Fibroblast of villous mesenchyme (primary cell): ENCODE results near the gene GPX2. TPM values are rescaled to one million over a fixed set of nuclear protein-coding genes. Genes with fewer than 3 reads are reported as not detected.
A peak's percentile ranks its signal among the peaks of the same experiment; 100 is the strongest.
"Not testable (repeated sequence)": the region's sequence is repeated elsewhere in the genome, so short reads cannot be mapped to it uniquely, and the experiment has no call there.

Source experiments
- DNase-seq: peaks from one replicate; pipeline ENCODE4 v3.0.0-alpha.2; 2010; ENCODE audit warnings: low read depth
- H3K4me3 ChIP-seq: 2 replicates; pipeline ENCODE4 v1.5.1; 2011; ENCODE audit warnings: low read depth, mild to moderate bottlenecking, low read length
- total RNA-seq: library from RNA; depleted of rRNA; stranded (reverse); fragments of >200 nt; gene quantifications from 2 replicates; pipeline ENCODE4 v1.2.3, GENCODE V29; 2012
- TF ChIP-seq, protein P1 (sequence below): IDR thresholded peaks from 2 replicates; pipeline ENCODE4 v1.5.1; 2012; ENCODE audit warnings: low read depth, mild to moderate bottlenecking, low read length; ENCODE audit not compliant: insufficient read depth

Gene GPX2
- total RNA-seq, 1 donor, result not detected

DNA sequence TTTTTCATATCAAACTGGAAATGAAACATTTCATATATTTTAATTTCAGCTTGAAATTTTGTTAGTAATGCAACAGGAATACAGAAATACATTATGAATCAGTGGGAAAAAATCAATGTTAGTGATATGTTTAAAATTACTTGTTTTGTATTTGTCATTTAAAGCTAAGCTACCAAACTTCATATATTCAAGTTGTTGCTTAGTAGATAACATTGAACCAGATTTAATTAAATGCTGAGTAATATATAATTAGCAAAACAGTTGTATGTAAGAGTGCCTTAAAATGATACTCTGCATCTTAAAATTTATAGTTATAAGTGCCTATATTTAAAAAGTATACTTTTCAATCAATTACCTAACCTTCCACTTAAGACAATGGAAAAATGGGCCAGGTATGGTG is 23.3 kb downstream of the GPX2 start:
- DNase-seq, result no peak
- TF ChIP-seq, protein P1, sequence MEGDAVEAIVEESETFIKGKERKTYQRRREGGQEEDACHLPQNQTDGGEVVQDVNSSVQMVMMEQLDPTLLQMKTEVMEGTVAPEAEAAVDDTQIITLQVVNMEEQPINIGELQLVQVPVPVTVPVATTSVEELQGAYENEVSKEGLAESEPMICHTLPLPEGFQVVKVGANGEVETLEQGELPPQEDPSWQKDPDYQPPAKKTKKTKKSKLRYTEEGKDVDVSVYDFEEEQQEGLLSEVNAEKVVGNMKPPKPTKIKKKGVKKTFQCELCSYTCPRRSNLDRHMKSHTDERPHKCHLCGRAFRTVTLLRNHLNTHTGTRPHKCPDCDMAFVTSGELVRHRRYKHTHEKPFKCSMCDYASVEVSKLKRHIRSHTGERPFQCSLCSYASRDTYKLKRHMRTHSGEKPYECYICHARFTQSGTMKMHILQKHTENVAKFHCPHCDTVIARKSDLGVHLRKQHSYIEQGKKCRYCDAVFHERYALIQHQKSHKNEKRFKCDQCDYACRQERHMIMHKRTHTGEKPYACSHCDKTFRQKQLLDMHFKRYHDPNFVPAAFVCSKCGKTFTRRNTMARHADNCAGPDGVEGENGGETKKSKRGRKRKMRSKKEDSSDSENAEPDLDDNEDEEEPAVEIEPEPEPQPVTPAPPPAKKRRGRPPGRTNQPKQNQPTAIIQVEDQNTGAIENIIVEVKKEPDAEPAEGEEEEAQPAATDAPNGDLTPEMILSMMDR, result no peak
- H3K4me3 ChIP-seq, result no peak overlapping the region

DNA sequence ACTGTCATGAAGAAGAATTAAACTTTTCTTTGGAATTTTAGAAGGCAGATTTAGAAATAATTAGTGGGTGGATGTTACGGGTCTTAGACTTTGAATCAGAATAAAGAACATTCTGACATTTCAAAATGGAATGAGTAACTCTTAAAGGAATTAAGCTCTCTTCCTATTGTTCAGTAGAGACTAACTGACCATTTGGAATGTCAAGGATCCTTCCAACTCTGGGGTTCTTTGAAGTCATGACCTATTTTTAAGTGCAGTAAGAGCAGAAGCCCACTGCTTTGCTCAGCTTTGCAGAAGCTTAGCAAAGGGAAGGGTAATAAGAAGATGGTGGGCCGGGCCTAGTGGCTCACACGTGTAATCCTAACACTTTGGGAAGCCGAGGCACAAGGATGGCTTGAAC is 24.3 kb downstream of the GPX2 start:
- no peak overlapping the region for H3K4me3 ChIP-seq
- TF ChIP-seq, protein P1, result no peak
- DNase-seq, result no peak

DNA sequence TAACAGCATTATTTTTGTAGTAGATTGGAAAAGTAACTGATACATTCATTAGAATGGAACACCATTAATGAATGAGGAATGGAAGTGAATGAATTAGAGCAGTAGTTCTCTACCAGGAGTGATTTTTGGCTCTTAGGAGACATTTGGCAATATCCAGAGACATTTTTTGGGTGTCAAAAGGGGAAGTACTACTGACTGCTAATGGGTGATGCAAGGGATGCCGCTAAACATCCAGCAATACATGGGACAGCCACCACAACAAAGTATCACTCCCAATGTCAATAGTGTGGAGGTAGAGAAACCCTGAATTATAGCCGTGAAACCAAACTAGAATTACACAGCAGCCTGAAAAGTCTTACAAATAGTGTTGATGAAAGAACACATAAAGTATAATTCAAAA is 26.7 kb downstream of the GPX2 start:
- DNase-seq, result peak; percentile 6
- no peak overlapping the region for H3K4me3 ChIP-seq

DNA sequence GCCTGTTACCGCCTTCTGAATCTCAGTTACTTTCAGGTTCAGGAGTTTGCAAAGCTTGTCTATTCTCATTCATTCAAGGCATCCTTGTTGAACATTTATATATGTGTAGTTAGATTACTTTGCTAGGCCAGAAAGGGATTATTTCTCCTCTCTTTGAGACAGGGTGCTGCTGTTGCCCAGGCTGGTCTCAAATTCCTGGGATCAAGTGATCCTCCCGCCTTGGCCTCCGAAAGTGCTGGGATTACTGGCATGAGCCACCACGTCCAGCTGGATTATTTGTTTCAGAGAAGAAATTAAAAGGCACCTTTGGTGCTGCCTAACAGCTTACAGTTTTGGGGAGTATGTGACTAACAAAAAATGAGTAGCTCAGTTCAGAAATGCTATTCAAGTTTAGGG is 27.5 kb downstream of the GPX2 start:
- TF ChIP-seq, protein P1, result no peak
- peak overlapping the region; percentile 90 for H3K4me3 ChIP-seq
- no peak for DNase-seq

More for the DNA sequence above, 26.7 kb downstream of the GPX2 start:
- TF ChIP-seq, protein P1, result no peak

DNA sequence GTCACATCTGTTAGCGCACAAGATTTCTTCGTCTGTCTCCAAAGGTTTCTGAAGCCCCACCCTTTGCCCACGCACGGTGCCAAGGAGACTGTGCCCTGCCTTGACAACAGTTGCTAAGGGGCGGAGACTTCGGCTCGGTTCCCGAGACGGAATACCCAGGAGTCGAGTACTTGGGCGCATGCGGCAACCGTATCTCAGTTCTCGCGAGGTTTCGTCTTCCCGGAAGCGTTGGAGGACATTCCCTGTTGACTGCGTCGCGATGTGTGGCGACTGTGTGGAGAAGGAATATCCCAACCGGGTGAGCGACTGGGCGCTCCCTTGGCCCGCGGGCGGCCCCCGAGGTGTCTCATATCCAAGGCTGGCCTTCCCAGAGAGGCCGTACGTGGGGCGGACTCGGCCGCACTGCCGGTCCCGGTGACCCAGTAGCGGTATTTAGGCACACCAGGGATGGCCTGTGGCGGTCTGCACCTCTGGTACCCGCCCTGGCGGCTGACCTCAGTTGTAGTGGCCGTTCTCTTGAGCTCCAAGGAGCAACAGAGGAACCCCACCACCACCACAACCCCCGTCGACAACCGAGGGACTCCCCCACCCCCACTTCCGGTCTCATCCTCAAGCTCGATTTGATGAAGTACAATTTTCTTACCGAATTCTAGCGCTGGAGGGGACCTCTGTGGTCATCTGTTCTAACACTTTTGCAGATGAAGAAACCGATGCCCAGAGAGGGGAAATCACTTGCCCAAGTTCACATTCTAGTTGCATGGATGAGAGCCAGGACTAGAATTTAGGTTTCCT is 28.1 kb downstream of the GPX2 start, which contains the start of gene CHURC1:
Gene CHURC1 (plus strand): TSS at position 219 of the 792 bp plus-strand sequence. CDS start 41 bp downstream, at position 260.
- TF ChIP-seq, protein P1, result no peak
- peak; percentile 98 for DNase-seq
- peak within 1 kb of the TSS; percentile 90 for H3K4me3 ChIP-seq

DNA sequence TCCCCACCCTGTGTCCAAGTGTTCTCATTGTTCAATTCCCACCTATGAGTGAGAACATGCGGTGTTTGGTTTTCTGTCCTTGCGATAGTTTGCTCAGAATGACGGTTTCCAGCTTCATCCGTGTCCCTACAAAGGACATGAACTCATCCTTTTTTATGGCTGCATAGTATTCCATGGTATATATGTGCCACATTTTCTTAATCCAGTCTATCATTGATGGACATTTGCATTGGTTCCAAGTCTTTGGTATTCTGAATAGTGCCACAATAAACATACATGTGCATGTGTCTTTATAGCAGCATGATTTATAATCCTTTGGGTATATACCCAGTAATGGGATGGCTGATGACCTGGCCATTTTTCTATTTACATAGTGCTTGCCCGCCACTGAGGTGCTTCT is 29.1 kb downstream of the GPX2 start:
- not testable (repeated sequence) for H3K4me3 ChIP-seq, DNase-seq

DNA sequence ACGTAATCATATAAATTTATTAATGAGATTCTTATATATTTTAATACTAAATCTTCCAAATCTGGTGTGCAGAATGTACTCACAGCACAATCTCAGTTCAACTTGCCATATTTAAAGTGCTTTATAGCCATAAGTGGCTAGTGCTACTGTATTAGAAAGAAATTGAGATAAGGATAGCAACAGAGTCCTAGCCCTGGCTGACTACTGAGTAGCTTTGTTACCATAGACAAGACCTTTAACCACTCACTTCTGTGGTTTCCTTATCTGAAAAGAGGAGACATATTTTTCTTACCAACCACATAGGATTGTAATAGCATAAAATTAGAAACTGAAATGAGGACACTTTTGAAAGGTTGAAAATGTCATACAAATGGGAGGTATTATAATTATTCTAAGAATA is 30.3 kb downstream of the GPX2 start:
- TF ChIP-seq, protein P1, result no peak
- no peak overlapping the region for H3K4me3 ChIP-seq
- DNase-seq, result peak; percentile 21
